GM18505 (cell line): ENCODE data around the gene KCNIP3.
"Not testable (repeated sequence)": the region's sequence is repeated elsewhere in the genome, so short reads cannot be mapped to it uniquely, and the experiment has no call there.

Experiments used
- ATAC-seq: cut with Tn5 transposase; IDR thresholded peaks from one replicate; pipeline ENCODE4 v1.9.1; 2021; ENCODE audit not compliant: unreplicated experiment
- POLR2A ChIP-seq: IDR thresholded peaks from 4 replicates; pipeline ENCODE4 v1.6.1; 2011; ENCODE audit warnings: borderline replicate concordance; ENCODE audit not compliant: insufficient read depth, insufficient read length; ENCODE audit errors: extremely low read depth

The KCNIP3 gene

GRCh38 chr2:95390272-95390880, 93.2 kb downstream of the KCNIP3 start:
- TF ChIP-seq POLR2A, result no peak
- no peak for ATAC-seq

DNA sequence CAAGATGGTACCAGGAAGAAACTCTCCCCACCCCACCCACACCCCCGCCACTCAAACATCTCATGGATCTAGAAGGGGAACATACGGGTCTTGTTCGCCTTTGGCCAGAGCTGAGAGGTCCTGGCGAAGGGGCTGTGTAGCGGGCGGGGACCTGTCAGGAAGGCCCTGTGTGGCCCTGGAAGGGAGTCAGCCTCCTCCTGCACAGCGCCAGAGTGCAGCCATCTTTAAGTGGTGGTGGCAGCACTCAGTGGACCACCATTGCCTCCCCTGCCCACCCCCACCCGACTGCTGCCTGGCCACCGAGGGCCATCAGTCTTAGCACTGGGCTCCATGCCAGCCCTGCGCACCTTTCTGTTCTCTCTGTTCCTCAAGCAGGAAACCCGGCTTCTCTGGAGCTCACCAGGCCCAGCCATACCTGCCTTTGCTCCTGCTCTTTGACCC, 93.8 kb downstream of the KCNIP3 start:
- ATAC-seq, result no peak
- TF ChIP-seq POLR2A, result no peak

DNA sequence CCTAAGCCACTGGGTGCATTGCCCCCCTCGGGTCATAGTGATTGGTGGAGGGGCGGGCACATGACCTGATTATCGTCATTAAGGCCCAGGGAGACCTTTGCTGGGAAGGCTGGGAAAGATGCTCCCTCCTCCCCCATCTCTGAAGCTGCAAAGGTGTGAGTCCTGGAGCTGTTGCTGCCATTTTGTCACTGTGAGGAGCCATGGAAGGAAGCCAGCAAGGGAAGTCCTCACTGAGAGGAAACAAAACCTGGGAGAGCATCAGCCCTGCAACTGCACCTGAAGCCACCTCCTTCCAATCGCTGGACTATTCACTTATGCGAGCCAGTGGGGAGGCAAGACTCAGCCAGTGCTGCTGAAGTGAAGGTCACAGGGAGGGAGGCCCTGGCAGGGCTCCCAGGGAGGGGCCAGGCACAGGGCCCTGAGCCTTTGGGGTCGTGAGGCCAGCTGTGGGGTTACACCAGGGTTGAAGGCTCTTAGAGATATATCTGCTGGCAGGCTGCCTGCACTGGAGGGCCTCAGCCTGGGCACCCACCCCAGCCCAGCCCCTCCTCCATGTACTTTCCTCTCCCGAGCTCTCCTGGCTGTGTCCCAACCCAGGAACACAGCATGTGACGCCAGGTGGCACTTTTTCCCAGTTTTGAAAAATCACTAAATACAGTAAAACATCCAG, 94.6 kb downstream of the KCNIP3 start:
- no peak for ATAC-seq
- no peak for TF ChIP-seq POLR2A

GRCh38 chr2:95392320-95392719, 95.2 kb downstream of the KCNIP3 start:
- TF ChIP-seq POLR2A, result no peak
- ATAC-seq, result no peak

DNA sequence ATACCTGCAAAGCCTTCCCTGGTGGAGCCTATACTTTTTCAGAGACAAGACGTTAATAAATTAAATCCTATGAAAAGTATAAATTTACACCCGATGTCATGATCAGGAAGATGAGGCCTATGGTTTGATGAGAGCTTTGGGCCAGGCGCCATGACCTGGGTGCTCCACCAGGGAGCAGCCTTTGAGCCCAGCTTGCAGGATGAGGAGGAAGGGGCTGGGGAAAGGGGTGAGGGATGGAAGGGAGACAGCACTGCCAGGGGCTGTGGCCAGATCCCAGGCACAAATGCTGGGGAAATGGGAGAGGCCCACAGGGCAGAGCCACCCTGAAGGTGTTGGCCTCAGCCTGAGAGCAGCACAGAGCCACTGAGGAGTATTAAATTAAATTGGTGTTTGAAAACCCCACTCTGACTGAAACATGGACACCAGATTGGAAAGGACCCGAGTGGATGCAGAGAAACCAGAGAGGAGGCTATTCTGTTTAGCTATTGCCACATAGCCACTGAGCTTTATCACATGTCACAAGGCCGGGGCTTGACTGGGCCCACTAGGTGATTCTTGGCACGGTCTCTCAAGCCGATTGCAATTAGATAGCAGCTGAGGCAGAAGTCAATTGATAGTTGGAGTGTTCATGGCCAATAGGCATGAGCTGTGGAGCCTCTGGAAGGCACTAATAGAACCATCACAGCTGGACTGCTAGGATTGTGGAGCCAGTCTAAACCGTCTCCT, 95.7 kb downstream of the KCNIP3 start:
- no peak for TF ChIP-seq POLR2A
- ATAC-seq, result no peak

GRCh38 chr2:95393901-95394300, 96.8 kb downstream of the KCNIP3 start:
- no peak for TF ChIP-seq POLR2A
- no peak for ATAC-seq

DNA sequence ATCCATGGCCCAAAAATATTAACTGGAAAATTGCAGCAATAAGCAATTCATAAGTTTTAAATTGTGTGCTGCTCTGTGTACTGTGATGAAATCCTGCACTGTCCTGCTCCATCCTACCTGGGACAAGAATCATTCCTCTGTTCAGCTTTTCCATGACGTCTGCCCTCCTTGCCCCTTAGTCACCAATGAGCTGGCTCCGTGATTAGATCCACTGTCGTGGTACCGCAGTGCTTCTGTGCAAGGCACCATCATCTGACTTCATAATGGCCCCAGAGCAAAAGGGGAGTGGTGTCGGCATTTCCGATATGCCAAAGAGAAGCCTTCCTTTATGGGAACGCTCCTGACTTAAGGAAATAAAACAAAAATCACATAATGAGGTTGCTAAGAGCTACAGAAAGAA, 101.9 kb downstream of the KCNIP3 start:
- TF ChIP-seq POLR2A, result no peak
- ATAC-seq, result no peak

GRCh38 chr2:95401480-95401879, 104.3 kb downstream of the KCNIP3 start:
- ATAC-seq, result no peak
- TF ChIP-seq POLR2A, result no peak

- peak; percentile 20 for ATAC-seq
Measured at GRCh38 chr2:95402004-95402369, 104.8 kb downstream of the KCNIP3 start.

DNA sequence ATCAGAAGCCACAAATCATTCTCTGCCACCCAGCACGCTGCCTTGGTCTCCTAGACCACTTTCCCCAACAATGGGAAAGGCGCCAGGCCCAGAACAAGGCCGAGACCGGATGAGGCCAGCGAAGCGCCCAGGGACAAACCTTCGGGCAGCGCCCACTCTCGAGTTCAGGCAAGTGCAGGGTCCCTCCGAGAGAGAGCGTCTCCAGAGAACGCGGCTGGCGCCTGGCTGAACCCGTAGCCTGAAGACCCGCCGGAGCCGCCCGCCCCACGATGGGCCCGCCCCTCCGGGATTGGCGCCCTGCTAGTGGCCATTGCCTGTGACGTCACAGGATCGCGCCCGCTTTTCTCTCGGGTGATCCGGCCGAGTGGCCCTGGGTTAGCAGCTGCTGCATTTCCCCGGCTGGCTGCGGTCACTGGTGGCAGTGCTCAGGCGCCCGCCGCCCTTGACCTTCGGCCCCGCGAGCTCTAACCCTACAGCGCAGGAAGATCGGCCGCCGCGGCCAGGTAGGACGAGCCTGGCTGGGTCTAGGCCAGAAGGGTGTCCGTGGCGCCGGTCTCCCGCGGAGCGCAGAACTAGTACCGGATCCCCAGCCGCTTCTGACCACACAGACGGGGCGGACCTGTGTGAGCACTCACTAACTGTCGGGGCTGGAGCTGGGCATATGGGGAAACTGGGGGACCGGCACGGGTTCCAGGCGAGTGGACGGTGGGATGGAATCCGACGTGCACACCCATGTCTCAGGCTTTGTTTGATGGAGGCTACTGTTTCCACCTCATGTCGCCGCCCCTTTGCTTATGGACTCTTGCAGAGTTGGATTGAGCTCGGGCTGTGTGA, 105.4 kb downstream of the KCNIP3 start, which contains the start of gene FAHD2A:
FAHD2A (plus strand) TSS at position 339 of the 834 bp plus-strand sequence. CDS start 2,851 bp downstream, outside the sequence.
- peak; percentile 87 for ATAC-seq
- TF ChIP-seq POLR2A, result peak; percentile 81

- not testable (repeated sequence) for ATAC-seq
Measured at GRCh38 chr2:95403204-95403721, 106.1 kb downstream of the KCNIP3 start.

GRCh38 chr2:95403824-95404223, 106.7 kb downstream of the KCNIP3 start:
- not testable (repeated sequence) for ATAC-seq

GRCh38 chr2:95404676-95405075, 107.5 kb downstream of the KCNIP3 start:
- ATAC-seq, result not testable (repeated sequence)

GRCh38 chr2:95411239-95411638, 114.1 kb downstream of the KCNIP3 start:
- ATAC-seq, result not testable (repeated sequence)

- ATAC-seq, result not testable (repeated sequence)
Measured at GRCh38 chr2:95414015-95414594, 117.0 kb downstream of the KCNIP3 start.

DNA sequence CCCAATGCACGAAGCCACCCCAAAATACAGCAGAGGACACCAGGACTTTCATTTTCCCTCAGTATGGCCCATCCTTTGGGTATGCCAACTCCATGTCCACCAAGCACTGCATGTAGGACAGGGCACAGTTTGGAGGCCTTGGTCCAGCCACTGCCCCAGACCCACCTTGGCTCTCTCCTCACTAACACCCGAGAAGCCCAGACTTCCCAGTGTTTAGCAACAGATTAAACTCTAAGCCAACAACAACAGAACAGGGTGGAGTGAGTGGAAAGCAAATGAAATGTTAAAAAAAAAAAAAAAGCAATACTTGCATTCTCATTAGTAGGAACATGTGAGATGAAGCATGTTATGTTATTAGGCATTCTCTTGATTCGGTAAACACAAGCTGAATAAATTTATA, 118.0 kb downstream of the KCNIP3 start:
- ATAC-seq, result not testable (repeated sequence)

- not testable (repeated sequence) for ATAC-seq
Measured at GRCh38 chr2:95415561-95415960, 118.4 kb downstream of the KCNIP3 start.

GRCh38 chr2:95427196-95427867, 130.2 kb downstream of the KCNIP3 start:
- not testable (repeated sequence) for ATAC-seq
